Raji (cell line): ENCODE results near the gene ABHD6.

Experiments used
- POLR2A ChIP-seq: IDR thresholded peaks from 2 replicates; pipeline ENCODE4 v1.6.1; 2011; ENCODE audit warnings: low read depth, low read length, control low read depth; ENCODE audit not compliant: insufficient read depth

The ABHD6 gene

GRCh38 chr3:58230876-58231552 lies 6.6 kb upstream of the ABHD6 start:
- no peak for TF ChIP-seq POLR2A

- TF ChIP-seq POLR2A: no peak
These were observed 5.9 kb upstream of the ABHD6 start for GRCh38 chr3:58231666-58232065.

- no peak for TF ChIP-seq POLR2A
These were observed 3.1 kb upstream of the ABHD6 start for GRCh38 chr3:58234516-58234931.

- no peak for TF ChIP-seq POLR2A
These were observed 1.6 kb upstream of the ABHD6 start for GRCh38 chr3:58235970-58236369.

GRCh38 chr3:58236527-58237237 lies 910 bp upstream of the ABHD6 start:
- TF ChIP-seq POLR2A: no peak

GRCh38 chr3:58237941-58238681 lies 519 bp downstream of the ABHD6 start:
- 0 out of 2 replicates have a peak, but pooled peaks have one; percentile 1 for TF ChIP-seq POLR2A

- no peak for TF ChIP-seq POLR2A
These were observed 1.2 kb downstream of the ABHD6 start for GRCh38 chr3:58238830-58239229.

GRCh38 chr3:58241306-58242044 lies 3.9 kb downstream of the ABHD6 start:
- no peak for TF ChIP-seq POLR2A

- TF ChIP-seq POLR2A: no peak
These were observed 4.7 kb downstream of the ABHD6 start for GRCh38 chr3:58242340-58242739.

- TF ChIP-seq POLR2A: no peak
These were observed 6.5 kb downstream of the ABHD6 start for GRCh38 chr3:58243976-58244585.

GRCh38 chr3:58246148-58247047 lies 8.8 kb downstream of the ABHD6 start:
- no peak for TF ChIP-seq POLR2A

- no peak for TF ChIP-seq POLR2A
These were observed 11.9 kb downstream of the ABHD6 start for GRCh38 chr3:58249358-58250092.

- TF ChIP-seq POLR2A: no peak
These were observed 12.6 kb downstream of the ABHD6 start for GRCh38 chr3:58250093-58250707.
